ENCODE results near the gene SDC3.

DNA sequence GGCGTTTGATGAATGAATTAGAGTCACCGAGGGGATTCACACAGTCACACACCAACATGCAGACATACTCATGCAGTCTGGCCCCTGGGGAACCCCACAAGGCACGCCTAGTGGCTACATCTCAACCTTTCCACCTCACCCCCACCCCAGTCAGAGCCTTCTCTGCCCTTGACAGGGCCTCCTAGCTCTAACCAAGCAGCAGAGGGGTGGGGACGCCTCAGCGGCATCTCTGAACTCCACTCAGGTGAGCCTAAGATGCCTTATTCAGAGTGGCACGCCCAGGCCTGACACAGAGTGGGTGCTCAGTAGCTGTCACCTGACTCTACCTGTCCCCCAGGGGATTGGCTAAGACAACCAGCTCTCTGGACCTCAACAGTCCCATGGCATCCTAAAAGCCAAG lies 3.7 kb upstream of the SDC3 start:
- TF ChIP-seq USF1 (IDR thresholded peaks at IDR 0.05) (no peak), TAF1 (IDR thresholded peaks at IDR 0.05; ENCODE audit: low read depth) (no peak), RAD21 (IDR thresholded peaks at IDR 0.05; ENCODE audit: low read depth) (no peak)

Data from Ishikawa (cell line).